RCC 7860 (cell line): ENCODE measurements around the gene WNT1.

Experiments used
- DNase-seq: peaks from one replicate; pipeline ENCODE4 v3.0.0-alpha.2; 2015; ENCODE audit warnings: low spot score
- FAIRE-seq: peaks from 2 replicates; lab custom pipeline; 2012; peaks lifted over from hg19 to GRCh38; lab: Jason Lieb, UNC

The WNT1 gene

DNA sequence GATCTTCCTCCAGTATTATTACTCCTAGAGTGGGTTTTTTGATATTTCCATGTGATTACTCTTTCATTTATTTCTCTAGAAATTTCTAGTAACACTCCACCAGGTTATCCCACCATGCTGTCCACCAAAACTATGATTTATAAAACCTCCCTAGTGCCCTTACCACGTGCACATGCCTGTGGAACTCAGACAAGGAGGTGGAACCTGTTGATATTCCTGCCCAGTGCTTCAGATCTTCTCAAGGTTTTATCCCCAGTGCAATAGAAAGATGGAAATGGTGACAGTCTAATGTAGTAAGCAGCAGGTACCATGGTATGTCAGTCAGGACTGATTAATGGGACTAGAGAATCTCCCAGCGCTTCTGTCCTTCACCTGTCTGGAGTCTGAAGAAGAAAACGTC, 17.3 kb upstream of the WNT1 start:
- FAIRE-seq (no peak), DNase-seq (no peak)

DNA sequence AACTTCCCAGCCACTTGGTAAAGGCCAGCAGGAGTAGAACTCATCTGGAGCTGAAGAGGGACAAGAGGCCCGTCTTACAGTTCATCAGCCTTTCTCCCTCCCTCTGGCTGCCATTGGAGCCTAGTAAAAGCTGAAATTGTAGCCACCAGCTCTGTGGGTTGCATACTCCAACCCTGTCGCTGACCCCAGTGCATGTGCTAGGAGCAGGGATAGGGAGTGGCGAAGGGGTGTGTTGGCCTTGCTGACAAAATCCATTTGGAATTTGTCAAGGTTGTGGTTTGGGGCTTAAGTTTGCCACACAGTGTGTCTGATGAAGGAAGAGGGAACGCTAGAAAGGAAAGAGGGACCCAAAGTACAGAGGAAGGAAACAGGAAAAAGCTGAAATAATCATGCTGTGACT, 16.8 kb upstream of the WNT1 start:
- no peak for DNase-seq

DNA sequence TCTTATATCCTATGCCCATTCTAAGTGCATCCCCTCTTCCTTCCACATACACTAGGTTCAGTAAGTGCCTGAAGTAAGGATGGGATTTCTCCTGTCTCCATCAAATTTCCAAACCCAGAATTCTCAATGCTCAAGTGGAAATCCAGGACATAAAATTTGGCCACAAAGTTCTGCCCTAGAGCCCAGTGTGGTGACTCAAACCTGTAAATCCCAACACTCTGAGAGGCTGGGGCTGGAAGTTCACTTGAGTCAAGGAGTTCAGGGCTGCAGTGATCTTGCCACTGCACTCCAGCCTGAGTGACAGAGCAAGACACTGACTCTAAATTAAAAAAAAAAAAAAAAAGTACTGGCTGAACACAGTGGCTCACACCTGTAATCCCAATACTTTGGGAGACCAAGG, 16.3 kb upstream of the WNT1 start:
- no peak for FAIRE-seq

More for the DNA sequence above, 16.8 kb upstream of the WNT1 start:
- no peak for FAIRE-seq

DNA sequence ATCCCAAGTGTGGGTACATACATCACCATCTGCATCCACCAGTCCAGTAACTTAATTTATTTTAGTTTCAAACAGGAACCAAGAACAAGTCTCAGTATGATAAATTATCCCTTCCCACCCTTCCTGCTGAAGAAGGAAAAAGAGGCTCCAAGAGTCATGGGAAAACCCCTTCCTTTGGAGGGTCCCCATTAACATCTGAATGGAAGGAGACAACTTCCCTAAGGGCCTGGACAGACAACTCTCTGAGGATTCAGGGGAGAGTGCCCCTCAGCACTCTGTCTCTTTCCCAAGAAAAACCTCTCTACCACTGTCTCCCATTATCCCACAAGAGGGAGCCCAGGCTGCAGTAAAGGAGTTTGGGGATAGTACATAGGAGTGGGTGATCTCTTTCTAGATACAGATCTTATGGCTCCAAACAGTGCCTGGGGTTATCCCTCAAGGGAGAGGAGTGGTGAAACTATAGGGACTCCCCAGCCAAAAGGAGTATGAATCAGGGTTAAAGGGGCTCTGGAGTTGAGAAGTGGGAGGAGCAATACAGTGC, 12.8 kb upstream of the WNT1 start:
- FAIRE-seq (no peak), DNase-seq (no peak)

More for the DNA sequence above, 16.3 kb upstream of the WNT1 start:
- no peak for DNase-seq

DNA sequence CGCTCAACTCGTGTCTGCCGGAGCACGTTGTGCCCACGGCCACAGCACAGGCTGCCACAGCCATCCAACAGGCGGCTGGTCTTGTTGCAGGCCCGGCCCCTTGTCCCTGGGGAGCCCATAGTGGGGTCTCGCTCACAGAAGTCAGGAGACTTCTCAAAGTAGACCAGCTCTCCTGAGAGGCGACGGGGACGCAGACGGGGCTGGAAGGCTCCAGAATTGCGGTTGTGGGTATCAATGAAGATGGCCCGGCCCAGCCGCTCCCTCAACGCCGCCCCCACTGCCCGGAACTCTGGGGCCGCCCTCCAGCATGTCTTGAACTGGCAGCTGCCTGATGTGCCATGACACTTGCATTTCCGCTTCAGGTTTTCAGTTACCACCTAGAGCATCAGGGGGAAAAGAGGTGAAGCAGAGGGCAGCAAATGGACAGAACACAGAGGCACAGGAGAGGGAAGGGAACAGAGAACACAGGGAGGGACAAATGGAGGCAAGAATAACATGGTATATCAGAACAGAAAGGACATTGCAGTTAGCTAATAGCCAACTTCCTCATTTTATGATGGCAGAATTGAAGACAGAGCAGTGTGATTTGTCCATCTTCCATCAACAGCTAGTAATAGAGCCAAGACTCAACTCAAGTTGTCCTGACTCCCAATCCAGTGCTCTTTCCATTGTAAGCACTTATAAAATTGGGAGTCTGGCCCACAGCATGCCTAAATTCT, 11.8 kb upstream of the WNT1 start:
- no peak for DNase-seq
- FAIRE-seq = no peak

DNA sequence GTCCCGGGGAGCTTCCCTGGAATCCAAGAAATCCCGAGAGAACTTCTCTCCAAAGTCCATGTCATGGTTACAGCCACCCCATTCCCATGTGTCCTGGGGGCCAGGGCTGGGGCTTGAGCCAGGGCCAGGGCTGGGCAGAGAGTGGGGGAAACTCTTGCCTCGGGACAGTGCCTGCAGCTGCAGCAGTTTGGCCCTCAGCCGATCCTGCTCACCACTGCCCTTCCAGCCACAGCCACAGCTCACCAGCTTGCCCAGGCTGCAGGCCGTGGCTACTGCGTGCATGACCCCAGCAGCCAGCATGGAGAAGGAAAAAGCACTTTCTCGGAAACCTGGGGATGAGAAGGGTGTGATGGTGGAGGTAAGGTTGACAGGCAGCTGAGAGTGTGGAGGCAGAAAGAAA, 10.1 kb upstream of the WNT1 start:
- FAIRE-seq (no peak), DNase-seq (no peak)

DNA sequence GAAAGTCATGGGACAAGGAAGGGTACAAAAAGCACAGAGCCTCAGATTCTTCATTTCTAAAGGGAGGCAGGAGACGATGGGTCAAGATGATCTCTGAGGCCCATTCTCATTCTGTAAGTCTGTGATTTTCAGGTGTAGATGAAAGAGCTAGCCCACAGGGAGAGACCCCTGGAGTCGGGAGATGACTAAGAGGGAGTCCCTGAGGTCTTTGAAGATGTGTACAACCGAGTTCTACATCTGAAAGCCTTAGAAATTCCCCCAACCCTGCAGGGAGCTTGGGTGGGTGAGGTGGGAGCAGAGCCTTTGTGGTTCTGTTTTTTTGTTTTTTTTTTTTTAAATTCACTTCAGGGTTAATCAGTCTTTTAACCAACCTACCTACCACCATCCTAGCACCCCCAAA, 9.7 kb upstream of the WNT1 start:
- FAIRE-seq (no peak), DNase-seq (no peak)

DNA sequence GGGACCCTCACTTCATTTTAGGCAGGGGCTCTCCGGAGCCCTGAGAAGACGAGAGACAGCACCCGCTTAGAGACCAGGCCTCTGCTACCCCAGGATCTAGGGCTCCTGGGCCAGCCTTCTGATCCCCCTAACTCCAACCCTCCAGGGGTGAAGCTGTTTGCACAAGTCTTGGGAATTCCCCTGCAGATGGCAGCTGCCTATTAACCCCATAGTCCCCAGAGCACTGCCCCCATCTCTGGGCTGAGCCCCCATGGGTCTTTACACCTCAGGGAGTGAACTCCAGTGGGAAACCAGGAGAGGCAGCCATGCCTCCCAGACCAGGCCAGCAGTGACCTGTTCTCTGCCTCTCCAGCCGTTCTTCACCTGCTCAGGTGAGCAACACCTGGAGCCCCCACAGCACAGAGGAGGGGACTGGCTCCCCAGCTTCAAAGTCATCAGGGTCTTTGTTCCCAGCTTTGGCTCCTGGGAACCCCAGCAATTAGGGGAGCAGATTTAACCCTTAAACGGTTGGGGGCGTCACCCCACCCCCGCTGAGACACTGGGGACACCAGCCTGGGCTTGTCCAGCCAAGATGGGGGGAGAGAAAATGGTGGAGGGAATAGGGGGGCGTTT, 8.9 kb upstream of the WNT1 start:
- DNase-seq (no peak), FAIRE-seq (no peak)

DNA sequence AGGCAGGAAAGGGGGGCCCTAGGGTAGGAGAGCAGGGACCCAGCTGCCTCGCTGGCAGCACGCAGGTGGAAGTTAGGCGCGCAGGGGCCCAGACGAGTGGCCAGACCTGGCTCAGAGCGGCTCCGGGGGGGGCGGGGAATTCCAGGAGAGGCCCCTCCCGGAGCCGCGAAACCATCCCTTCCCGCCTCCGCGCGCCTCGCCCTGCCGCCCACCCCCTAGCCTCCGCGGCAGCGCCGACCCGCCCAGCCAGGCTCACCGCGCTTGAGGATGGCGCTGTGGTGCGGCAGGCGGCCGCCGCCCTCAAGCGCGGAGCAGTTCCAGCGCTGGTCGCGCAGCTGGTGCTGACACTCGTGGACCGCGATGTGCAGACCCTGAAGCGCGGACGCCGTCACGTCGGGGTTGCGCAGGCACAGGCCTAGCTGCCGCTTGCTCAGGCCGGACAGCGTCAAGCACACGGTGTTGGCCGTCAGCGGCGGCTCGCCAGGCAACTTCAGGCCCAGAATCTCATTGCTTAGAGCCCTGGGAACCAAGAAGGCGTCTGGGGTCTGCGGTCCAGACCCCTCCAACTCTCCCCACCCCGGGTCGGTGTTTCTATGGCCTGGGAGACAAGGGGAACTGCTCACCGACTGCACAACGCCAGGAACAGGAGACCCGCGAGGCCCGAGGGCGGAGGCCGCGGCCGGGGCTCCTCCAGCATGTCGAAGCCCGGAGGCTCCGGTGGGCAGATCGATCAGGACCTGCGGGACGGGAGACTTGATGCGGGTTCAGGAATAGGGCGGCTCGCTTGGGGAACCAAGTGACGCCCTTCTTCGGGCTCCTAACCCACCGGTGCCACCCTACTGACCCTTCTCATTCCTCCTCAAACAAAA, 8.1 kb upstream of the WNT1 start:
- no peak for DNase-seq
- FAIRE-seq = no peak

DNA sequence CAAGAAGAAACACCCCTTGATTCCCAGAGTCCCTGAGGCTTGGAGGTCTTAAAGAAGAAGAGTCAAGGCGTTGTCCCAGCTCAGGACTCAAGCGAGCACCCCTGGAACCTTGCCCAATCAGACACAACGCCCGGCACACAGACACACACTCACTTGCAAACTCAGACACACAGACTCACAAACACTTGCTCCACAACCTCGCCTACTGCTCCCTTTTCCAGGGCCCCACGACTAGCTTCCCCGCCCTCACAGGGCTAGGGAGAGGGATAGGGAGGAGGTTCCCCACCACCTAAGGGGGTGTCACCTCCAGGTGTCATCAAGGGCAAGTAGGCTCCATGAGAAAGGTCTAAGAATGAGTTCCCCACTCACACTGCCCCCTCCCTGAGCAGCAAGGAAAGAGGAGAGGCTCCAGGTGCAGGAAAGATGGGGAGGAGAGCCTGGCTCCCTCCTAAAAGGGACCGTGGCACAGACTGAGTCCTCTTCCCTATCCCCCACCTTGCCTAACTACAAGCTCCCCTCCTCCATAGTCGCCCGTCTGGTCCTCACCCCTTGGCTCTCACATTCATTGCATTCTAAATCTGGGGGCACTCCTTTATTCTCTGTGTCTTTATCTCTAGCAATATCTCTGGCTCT, 7.3 kb upstream of the WNT1 start:
- DNase-seq = no peak
- no peak for FAIRE-seq

DNA sequence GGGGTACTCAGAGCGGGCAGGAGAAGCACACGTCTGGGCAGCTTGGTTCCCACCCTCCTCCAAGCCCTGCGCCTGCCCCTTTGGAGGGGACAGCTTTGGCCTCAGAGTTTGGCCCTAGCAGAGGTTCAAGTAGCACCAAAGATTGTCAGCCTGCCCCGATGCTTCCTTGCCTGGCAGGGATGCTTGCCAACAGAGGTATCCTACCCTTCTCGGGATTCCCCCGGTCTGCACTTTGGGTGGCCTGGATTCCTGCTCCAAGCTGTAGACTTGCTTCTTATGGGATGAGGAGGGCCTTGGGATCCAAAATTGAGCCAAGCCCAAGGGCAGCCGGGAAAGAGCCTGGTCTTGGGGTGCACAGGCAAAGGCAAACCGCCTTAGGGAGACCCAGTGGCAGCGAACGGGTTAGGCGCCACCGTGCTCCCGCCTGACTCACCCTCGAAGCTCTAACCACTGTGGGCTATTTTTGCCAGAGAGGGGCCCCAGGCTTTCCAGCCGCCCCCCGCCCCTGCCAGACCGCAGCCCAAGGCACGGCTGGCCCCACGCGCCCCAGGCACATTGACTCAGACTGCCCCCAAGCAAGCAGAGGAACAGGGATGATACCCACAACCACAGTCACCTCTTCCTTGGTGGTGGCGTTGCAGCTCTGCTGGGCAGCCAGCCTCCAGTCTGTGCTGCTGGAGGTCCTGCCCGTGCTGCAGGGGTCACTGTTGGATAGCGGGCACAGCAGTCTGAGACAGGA, 5.7 kb upstream of the WNT1 start:
- FAIRE-seq = no peak
- peak; percentile 54 for DNase-seq

DNA sequence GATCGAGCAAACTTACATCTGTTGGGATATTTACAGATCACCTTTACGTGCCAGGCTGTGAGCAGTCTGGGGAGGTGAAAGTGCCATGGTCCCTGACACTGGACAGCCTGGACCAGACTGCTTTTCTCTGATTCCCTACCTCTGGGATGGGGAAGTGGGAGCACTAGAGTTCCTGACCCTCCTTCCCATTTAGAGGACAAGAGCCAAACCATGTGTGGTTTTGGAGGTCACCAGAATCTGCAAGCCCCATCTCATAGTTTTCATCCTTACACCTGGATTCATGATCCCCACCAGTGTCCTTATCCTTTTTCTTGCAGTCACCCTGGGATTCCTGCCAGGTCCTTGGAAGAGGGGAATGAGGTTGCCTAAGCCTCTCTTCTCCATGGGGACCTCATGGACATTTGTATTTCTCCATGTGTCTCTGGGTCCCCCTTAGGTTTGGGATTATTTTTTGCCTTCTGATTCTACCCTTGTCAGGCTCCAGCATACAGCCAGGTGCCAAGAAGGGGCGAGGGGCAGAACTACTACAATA, 5.1 kb upstream of the WNT1 start:
- FAIRE-seq (no peak), DNase-seq (no peak)

DNA sequence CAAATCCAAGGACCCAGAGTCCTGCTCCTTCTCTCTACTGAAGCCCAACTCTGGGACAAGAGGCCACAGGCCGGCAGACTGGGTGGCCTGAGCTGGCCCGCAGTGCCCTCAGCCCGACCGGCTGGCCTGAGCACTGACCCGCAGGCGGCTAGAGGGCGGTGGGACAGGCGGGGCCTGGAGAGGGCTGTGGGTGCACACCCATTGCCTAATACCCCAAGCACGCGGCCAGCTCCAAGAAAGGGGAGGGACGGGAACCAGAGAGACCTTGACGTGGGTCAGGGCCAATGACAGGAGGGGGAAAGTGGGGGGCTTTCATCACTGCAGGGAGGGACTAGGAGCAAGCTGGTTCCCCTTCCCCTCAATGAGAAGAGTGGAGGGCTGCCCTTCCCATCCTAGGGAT, 4.6 kb upstream of the WNT1 start:
- FAIRE-seq = no peak
- DNase-seq = no peak

DNA sequence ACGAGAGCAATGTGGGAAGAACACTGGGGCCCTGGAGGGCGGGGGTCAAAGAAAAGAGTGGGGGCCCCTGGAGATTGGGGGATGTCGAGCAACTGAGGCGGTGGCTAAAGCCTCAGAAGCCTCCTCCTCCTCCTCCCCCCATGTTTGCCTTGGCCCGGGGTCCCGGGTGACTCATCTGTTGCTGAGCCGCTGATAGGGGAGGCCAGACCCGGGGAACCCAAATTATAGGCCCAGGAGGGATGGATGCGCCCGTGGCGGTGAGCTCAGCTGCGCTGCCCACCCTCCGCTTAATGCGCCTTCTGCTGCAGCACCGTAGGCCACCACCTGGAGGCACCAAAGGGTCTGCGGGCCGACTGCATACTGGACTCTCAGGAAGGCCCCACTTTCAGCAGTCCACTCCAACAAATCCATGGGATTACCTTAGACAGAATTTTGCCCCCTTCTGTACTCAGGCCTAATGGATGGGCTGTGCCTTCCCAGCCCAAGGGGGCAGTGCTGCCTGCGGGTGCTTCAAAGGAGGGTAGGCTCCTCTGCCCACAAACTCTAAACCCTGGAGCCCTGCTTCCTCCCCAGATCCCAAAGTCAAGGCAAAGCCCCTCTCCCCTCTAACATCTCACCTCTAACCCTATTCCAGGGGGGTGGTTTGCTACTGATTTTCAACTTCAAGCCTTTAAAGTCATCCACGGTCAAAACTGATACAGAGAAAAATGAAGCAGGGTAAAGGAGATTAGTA, 4.0 kb upstream of the WNT1 start:
- FAIRE-seq (no peak), DNase-seq (no peak)

DNA sequence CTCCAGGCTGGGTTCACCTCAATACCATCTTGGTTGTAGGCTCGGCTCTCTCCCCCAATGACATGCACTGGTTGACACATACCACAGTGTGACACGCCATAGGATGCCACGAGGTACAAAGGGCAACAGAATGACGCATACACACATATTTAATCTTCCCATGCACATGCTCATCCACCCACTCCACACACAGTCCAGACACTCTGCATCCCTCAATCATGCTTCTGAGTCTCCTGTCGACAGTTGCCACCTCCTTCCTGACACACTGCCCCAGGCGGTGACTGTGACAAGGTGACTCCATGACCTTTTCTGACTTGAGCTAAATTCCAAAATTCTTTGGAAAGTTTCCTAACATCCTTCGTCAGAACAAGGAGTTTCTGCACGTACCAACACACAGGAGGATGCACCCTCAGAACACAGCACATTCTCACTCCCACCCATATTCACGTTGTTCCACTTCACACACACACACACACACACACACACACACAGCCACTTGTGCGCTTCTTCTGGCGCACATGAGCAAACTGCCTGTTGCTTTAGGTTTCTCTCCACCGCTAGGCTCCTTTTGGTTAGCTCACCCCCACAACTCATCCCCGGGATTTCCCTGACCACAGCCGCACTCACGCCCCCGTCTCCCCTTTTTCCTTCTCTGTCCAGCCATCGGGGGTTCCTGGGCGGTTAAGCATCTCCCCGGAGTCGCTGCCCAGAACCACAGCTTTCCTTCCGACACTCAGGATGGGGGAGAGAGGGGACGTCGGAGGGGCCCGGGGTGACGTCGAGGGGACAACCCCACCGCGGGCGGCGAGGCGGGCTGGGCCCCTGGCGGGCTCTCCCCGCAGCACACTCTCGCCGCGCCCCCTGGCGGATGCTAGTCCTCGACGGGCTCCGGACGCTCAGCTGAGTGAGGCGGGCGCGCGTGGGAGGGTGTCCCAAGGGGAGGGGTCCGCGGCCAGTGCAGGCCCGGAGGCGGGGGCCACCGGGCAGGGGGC, 536 bp upstream of the WNT1 start:
- FAIRE-seq (no peak), DNase-seq (peak; percentile 61)

DNA sequence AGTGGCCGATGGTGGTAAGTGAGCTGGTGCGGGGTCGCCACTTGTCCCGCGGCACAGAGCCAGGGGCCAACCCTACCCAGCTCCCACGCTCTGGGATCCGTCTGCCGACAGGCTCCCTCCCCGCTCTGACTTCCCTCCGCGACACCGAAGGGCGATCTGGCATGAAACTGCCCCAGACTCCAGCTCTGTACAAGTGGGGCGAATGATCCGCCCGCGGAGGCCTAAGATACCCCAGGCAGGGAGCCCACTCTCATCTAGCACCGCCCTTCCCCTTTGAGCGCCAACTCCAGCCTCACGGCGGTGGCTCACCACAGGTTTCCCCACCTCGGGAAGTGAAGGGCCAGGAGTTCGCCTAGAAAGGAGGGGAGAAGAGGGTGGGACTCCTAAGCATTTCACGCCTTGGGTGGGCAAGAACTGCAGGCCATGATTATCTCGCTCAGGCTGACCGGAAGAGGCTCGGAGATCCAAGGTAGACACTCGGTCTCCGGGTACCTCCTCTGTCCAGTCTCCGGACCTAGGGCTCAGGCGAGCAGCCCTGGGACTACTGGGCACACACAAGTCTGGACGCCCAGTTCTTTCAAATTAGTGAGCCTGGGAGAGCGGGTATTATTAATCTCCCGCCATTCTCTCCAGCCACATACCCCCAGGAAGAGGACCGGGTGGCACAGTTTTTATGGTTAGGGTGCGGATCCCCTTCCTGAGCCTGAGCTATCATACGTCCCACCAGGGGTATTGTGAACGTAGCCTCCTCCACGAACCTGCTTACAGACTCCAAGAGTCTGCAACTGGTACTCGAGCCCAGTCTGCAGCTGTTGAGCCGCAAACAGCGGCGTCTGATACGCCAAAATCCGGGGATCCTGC, 849 bp downstream of the WNT1 start:
- DNase-seq = no peak
- FAIRE-seq = no peak

DNA sequence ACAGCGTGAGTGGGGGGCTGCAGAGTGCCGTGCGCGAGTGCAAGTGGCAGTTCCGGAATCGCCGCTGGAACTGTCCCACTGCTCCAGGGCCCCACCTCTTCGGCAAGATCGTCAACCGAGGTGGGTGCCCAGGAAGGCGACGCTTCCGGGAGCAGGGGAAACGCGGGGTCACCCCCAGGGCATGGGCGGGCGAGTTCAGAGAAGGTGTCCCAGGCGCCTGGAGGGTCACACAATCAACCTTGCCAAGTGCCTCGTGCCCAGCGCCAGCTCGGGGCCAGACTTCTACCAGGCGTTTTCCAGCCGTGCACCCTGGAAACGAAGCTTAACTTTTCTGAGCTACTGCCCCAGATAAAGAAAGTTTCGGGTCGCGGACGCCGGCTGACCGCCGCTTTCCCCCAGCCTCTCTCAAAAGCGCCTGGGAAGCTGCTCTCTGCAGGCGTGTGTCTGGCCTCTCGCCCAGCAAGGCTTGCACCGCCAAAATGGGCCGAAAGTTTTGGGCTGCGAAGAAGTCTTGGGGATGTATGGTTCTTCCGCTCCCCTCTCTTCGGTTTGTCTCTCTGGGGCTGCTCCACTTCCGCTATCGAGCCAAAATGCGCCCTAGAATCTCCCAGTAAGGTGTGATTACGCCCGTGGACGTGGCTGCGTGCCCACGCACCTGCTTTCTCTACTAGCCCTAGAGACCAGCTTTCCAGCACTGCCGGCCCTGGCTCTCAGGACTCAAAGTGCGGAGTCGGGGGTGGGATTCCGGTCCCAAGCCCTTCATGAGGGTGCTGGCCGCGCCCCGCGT, 1.7 kb downstream of the WNT1 start:
- no peak for FAIRE-seq
- DNase-seq = no peak
